Posterior cingulate gyrus (tissue), 11 donors: ENCODE data around the gene ETV7.
"Not testable (repeated sequence)": the region's sequence is repeated elsewhere in the genome, so short reads cannot be mapped to it uniquely, and the experiment has no call there.

Experiments
- DNase-seq, 10 donors: peaks; one replicate each; pipeline versions ENCODE4 v3.0.0 to v3.0.0-alpha.2; 2020 to 2021; ENCODE audit warnings: mixed read lengths in 3 of 10
- intact Hi-C: fragments of 100-400 bp; cut with DNase I; formaldehyde crosslinking; loops from one replicate; pipeline ENCODE4 v1.15.1; 2023

Gene ETV7

GRCh38 chr6:36387440-36388303 lies at the start of gene ETV7:
ETV7 (minus strand) TSS chr6:36387669; CDS start chr6:36387541, 128 bp downstream.
- no peak for DNase-seq
- intact Hi-C loops, result no loop called here

- intact Hi-C loops, result loop anchor here (10.0 kb wide), 1 partner anchor 82 kb away; no protein-coding TSS in a partner anchor
- DNase-seq, result no peak
These were observed 49.0 kb upstream of the ETV7 start for GRCh38 chr6:36436466-36436865.

GRCh38 chr6:36432151-36432671 lies 44.7 kb upstream of the ETV7 start:
- intact Hi-C loops, result loop anchor here (10.0 kb wide), 1 partner anchor 77 kb away; no protein-coding TSS in a partner anchor
- DNase-seq, result no peak

- intact Hi-C loops, result loop anchor here (10.0 kb wide), 1 partner anchor 76 kb away; no protein-coding TSS in a partner anchor
- DNase-seq, result no peak
These were observed 43.7 kb upstream of the ETV7 start for GRCh38 chr6:36431197-36431596.

- intact Hi-C loops, result loop anchor here (10.0 kb wide), 1 partner anchor 76 kb away; no protein-coding TSS in a partner anchor
These were observed 42.9 kb upstream of the ETV7 start for GRCh38 chr6:36430351-36430750.

GRCh38 chr6:36428911-36429310 lies 41.4 kb upstream of the ETV7 start:
- DNase-seq, result no peak
- intact Hi-C loops, result loop anchor here (10.0 kb wide), 1 partner anchor 256 kb away; no protein-coding TSS in a partner anchor

More at GRCh38 chr6:36430351-36430750, 42.9 kb upstream of the ETV7 start:
- DNase-seq, result no peak

GRCh38 chr6:36426622-36427021 lies 39.2 kb upstream of the ETV7 start:
- intact Hi-C loops, result loop anchor here (10.0 kb wide), 1 partner anchor 258 kb away; no protein-coding TSS in a partner anchor
- no peak for DNase-seq

GRCh38 chr6:36423101-36423824 lies 35.8 kb upstream of the ETV7 start:
- DNase-seq, result peak; percentile 94 to 99 (median 98)
- intact Hi-C loops, result loop anchor here (1.0 to 10.0 kb wide), 4 partner anchors 20 to 262 kb away; partner anchors contain the start of genes SRSF3 and STK38

- intact Hi-C loops, result loop anchor here (1.0 to 10.0 kb wide), 4 partner anchors 21 to 262 kb away; partner anchors contain the start of genes SRSF3 and STK38
- no peak for DNase-seq
These were observed 35.2 kb upstream of the ETV7 start for GRCh38 chr6:36422714-36423100.

GRCh38 chr6:36419310-36419709 lies 31.8 kb upstream of the ETV7 start:
- intact Hi-C loops, result no loop called here
- DNase-seq, result no peak

GRCh38 chr6:36418558-36418957 lies 31.1 kb upstream of the ETV7 start:
- no peak for DNase-seq
- intact Hi-C loops, result no loop called here

- intact Hi-C loops, result no loop called here
- no peak for DNase-seq
These were observed 27.0 kb upstream of the ETV7 start for GRCh38 chr6:36414481-36414880.

GRCh38 chr6:36413489-36414480 lies 26.3 kb upstream of the ETV7 start:
- intact Hi-C loops, result no loop called here
- no peak for DNase-seq

- intact Hi-C loops, DNase-seq: not testable (repeated sequence)
These were observed 22.2 kb upstream of the ETV7 start for GRCh38 chr6:36409718-36410117.

- DNase-seq, result no peak
- intact Hi-C loops, result no loop called here
These were observed 16.7 kb upstream of the ETV7 start for GRCh38 chr6:36404164-36404563.

- intact Hi-C loops, result no loop called here
- DNase-seq, result no peak
These were observed 15.0 kb upstream of the ETV7 start for GRCh38 chr6:36402481-36402880.

- no peak for DNase-seq
- intact Hi-C loops, result no loop called here
These were observed 12.5 kb upstream of the ETV7 start for GRCh38 chr6:36399970-36400369.

GRCh38 chr6:36392621-36393020 lies 5.2 kb upstream of the ETV7 start:
- no peak for DNase-seq
- intact Hi-C loops, result no loop called here

GRCh38 chr6:36389353-36389752 lies 1.9 kb upstream of the ETV7 start:
- intact Hi-C loops, result no loop called here
- no peak for DNase-seq
